OCI-LY1 (cell line): ENCODE data around the gene PVALB.

Experiments used
- CTCF ChIP-seq: fragments of 200-600 bp; sonication (generic), shearing (Covaris generic); IDR thresholded peaks from 2 replicates; pipeline ENCODE4 v1.5.1; 2017; ENCODE audit warnings: mild to moderate bottlenecking, antibody characterized with exemption, low read length, moderate library complexity, mixed read lengths
- EZH2 ChIP-seq: fragments of 200-600 bp; sonication (generic), shearing (Covaris generic); IDR thresholded peaks from 2 replicates; pipeline ENCODE4 v1.8.0; 2017; ENCODE audit warnings: borderline replicate concordance, mixed run types, mild to moderate bottlenecking, antibody characterized with exemption, low read length, moderate library complexity, mixed read lengths

GRCh38 chr22:36767035-36767775 lies 49.6 kb downstream of the PVALB start:
- TF ChIP-seq CTCF (no peak), EZH2 (no peak)
